MCF 10A (cell line): Measurements from ENCODE around the gene CAPZA1. TPM values are rescaled to one million over a fixed set of nuclear protein-coding genes. Genes with fewer than 3 reads are reported as not detected.

ENCODE experiments used
- BruUV-seq: library from RNA; stranded (reverse); fragments of 400-500 nt; replicated peaks from 2 replicates; lab custom pipeline; 2021; lab: Mats Ljungman, UMichigan
- CTCF ChIA-PET: fragments of 300-600 bp; sonication (Branson Sonifier 250); formaldehyde crosslinking; extraction: SDS; loops from one replicate; lab custom pipeline; 2021; ENCODE audit warnings: antibody characterized with exemption, inconsistent platforms; lab: Yijun Ruan, JAX
- POLR2A ChIA-PET: fragments of 300-600, 350-650 bp; sonication (Branson Sonifier 250); formaldehyde crosslinking; extraction: SDS; loops from one replicate; lab custom pipeline; 2020; ENCODE audit warnings: antibody characterized with exemption, inconsistent platforms; lab: Yijun Ruan, JAX
- DNase-seq: peaks from one replicate; pipeline ENCODE4 v3.0.0-alpha.2; 2018; ENCODE audit not compliant: unreplicated experiment
- H3K27ac Mint-ChIP-seq: one replicate; pipeline ENCODE4 v1.8.0; 2022; ENCODE audit warnings: mild to moderate bottlenecking, low read depth, mixed read lengths; ENCODE audit not compliant: unreplicated experiment
- H3K27me3 Mint-ChIP-seq: one replicate; pipeline ENCODE4 v1.8.0; 2022; ENCODE audit warnings: mixed read lengths; ENCODE audit not compliant: insufficient read depth, unreplicated experiment
- H3K36me3 Mint-ChIP-seq: one replicate; pipeline ENCODE4 v1.8.0; 2022; ENCODE audit warnings: mild to moderate bottlenecking, moderate library complexity, mixed read lengths; ENCODE audit not compliant: insufficient read depth, unreplicated experiment
- H3K4me1 Mint-ChIP-seq: one replicate; pipeline ENCODE4 v1.8.0; 2022; ENCODE audit warnings: mixed read lengths; ENCODE audit not compliant: insufficient read depth, unreplicated experiment
- H3K4me3 Mint-ChIP-seq: one replicate; pipeline ENCODE4 v1.8.0; 2022; ENCODE audit warnings: mild to moderate bottlenecking, moderate library complexity, mixed read lengths; ENCODE audit not compliant: unreplicated experiment
- H3K9me3 Mint-ChIP-seq: one replicate; pipeline ENCODE4 v1.8.0; 2022; ENCODE audit warnings: mixed read lengths; ENCODE audit not compliant: unreplicated experiment
- CTCF ChIP-seq: fragments of 200-600 bp; IDR thresholded peaks from one replicate; pipeline ENCODE4 v1.8.0; 2022; ENCODE audit warnings: antibody characterized with exemption, mild to moderate bottlenecking; ENCODE audit not compliant: unreplicated experiment
- intact Hi-C: fragments of 100-400 bp; cut with micrococcal nuclease; formaldehyde crosslinking; loops from 2 replicates; pipeline ENCODE4 v1.14.1; 2022
- total RNA-seq: library from RNA; stranded (reverse); gene quantifications from 2 replicates; pipeline ENCODE4 v1.2.3, GENCODE V29; 2022

CAPZA1 gene
- total RNA-seq, 1 experiment from 2014 or later = 150 TPM

- ChIA-PET POLR2A (interaction anchor here (1.3 kb wide), 1 partner anchor 9 kb away, joined by 3 read pairs; no protein-coding TSS in a partner anchor), CTCF (no interaction called here)
- Mint-ChIP-seq H3K36me3 (peaks cover 64% of the 10 kb centered on the region), H3K27ac (no peak overlapping the region), H3K9me3 (no peaks in the 10 kb centered on the region), H3K27me3 (no peaks in the 10 kb centered on the region), H3K4me3 (no peak overlapping the region), H3K4me1 (peaks cover 21% of the 10 kb centered on the region)
- no peak for TF ChIP-seq CTCF
- no peak for DNase-seq
- intact Hi-C loops = no loop called here
- no TSS peak for BruUV-seq
Observed at GRCh38 chr1:112579801-112580510, 39.7 kb upstream of the CAPZA1 start.

GRCh38 chr1:112581586-112582192 is 37.9 kb upstream of the CAPZA1 start:
- CTCF ChIA-PET = no interaction called here
- POLR2A ChIA-PET = interaction anchor here (1.1 kb wide), 1 partner anchor 37 kb away, joined by 3 read pairs; no protein-coding TSS in a partner anchor
- H3K27me3 Mint-ChIP-seq = no peaks in the 10 kb centered on the region
- H3K9me3 Mint-ChIP-seq = no peaks in the 10 kb centered on the region
- peak overlapping the region; percentile 69 for H3K27ac Mint-ChIP-seq
- DNase-seq = no peak
- intact Hi-C loops = no loop called here
- H3K4me3 Mint-ChIP-seq = no peak overlapping the region
- peaks cover 54% of the 10 kb centered on the region for H3K36me3 Mint-ChIP-seq
- no peak for TF ChIP-seq CTCF
- no TSS peak for BruUV-seq
- H3K4me1 Mint-ChIP-seq = peaks cover 12% of the 10 kb centered on the region

- BruUV-seq = no TSS peak
- H3K27me3 Mint-ChIP-seq = no peaks in the 10 kb centered on the region
- DNase-seq = no peak
- TF ChIP-seq CTCF = no peak
- H3K27ac Mint-ChIP-seq = no peak overlapping the region
- intact Hi-C loops = no loop called here
- H3K9me3 Mint-ChIP-seq = no peaks in the 10 kb centered on the region
- POLR2A ChIA-PET = interaction anchor here (0.5 to 0.9 kb wide), 4 partner anchors 9 to 1000 kb away, joined by 3 to 4 read pairs (median 3); no protein-coding TSS in a partner anchor
- H3K4me1 Mint-ChIP-seq = peaks cover 12% of the 10 kb centered on the region
- CTCF ChIA-PET = interaction anchor here (0.8 to 1.0 kb wide), 3 partner anchors 39 to 192 kb away, joined by 3 to 4 read pairs (median 4); no protein-coding TSS in a partner anchor
- peaks cover 50% of the 10 kb centered on the region for H3K36me3 Mint-ChIP-seq
- no peak overlapping the region for H3K4me3 Mint-ChIP-seq
Observed at GRCh38 chr1:112583366-112583765, 36.3 kb upstream of the CAPZA1 start.

- CTCF ChIA-PET = interaction anchor here (1.4 kb wide), 1 partner anchor 25 kb away, joined by 4 read pairs; no protein-coding TSS in a partner anchor
Observed at GRCh38 chr1:112589766-112590165, 29.9 kb upstream of the CAPZA1 start.

More at GRCh38 chr1:112589766-112590165, 29.9 kb upstream of the CAPZA1 start:
- H3K27ac Mint-ChIP-seq = no peak overlapping the region
- no peak for TF ChIP-seq CTCF
- POLR2A ChIA-PET = interaction anchor here (0.6 kb wide), 1 partner anchor 245 kb away, joined by 3 read pairs; no protein-coding TSS in a partner anchor
- H3K4me1 Mint-ChIP-seq = no peaks in the 10 kb centered on the region
- H3K36me3 Mint-ChIP-seq = peaks cover 49% of the 10 kb centered on the region
- no TSS peak for BruUV-seq
- H3K9me3 Mint-ChIP-seq = no peaks in the 10 kb centered on the region
- H3K4me3 Mint-ChIP-seq = no peak overlapping the region
- no peak for DNase-seq
- no peaks in the 10 kb centered on the region for H3K27me3 Mint-ChIP-seq
- intact Hi-C loops = no loop called here
